Measurements from ENCODE around the gene CELSR1.

Gene CELSR1

DNA sequence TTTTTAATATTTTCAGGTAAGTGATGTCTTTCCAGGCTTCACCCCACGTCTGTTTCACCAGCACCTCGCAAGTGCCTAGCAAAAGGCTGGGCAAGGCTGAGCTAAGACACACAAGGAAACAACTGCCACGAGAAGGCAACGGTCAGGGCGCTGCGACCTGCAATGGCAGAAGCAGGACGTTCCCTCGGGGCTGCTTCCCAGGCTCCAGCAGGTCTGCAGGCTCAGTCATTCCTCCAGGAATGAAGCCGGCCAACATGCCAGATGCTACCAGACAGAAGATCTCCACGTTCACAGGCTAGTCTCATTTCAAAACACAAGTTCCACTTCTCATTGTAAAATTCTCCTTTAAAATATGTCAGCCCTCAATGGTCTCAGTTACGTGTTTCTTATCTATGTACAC is 45.5 kb downstream of the CELSR1 start:
- peaks cover 21% of the 10 kb centered on the region for H3K4me1 ChIP-seq (ENCODE audit: low read depth, poor library complexity, severe bottlenecking)
- no peaks in the 10 kb centered on the region for H4K20me1 ChIP-seq (ENCODE audit: insufficient read depth)
- TF ChIP-seq CTCF (conservative IDR thresholded peaks at IDR 0.05; ENCODE audit: low read depth, low read length), result no peak

GRCh38 chr22:46490538-46490937 is 46.9 kb downstream of the CELSR1 start:
- no peak overlapping the region for H2AFZ ChIP-seq (ENCODE audit: low read depth)
- H4K20me1 ChIP-seq (ENCODE audit: insufficient read depth), result no peaks in the 10 kb centered on the region
- no peaks in the 10 kb centered on the region for H3K36me3 ChIP-seq (ENCODE audit: insufficient read depth)
- H3K9ac ChIP-seq, result no peak overlapping the region
- no peak overlapping the region for H3K4me2 ChIP-seq
- TF ChIP-seq CTCF (conservative IDR thresholded peaks at IDR 0.05; ENCODE audit: low read depth, low read length), result no peak
- no peak overlapping the region for H3K4me3 ChIP-seq (IDR thresholded peaks at IDR 0.05; ENCODE audit: insufficient read depth, low read depth, low read length)
- H3K27me3 ChIP-seq (ENCODE audit: insufficient read depth, low read depth), result no peaks in the 10 kb centered on the region
- no peaks in the 10 kb centered on the region for H3K79me2 ChIP-seq (ENCODE audit: insufficient read depth, low read depth)
- H3K4me1 ChIP-seq (ENCODE audit: low read depth, poor library complexity, severe bottlenecking), result peaks cover 30% of the 10 kb centered on the region
- H3K27ac ChIP-seq, result no peak overlapping the region

More for the DNA sequence above, 45.5 kb downstream of the CELSR1 start:
- no peak overlapping the region for H3K4me2 ChIP-seq
- no peak overlapping the region for H3K4me3 ChIP-seq (IDR thresholded peaks at IDR 0.05; ENCODE audit: insufficient read depth, low read depth, low read length)
- H3K79me2 ChIP-seq (ENCODE audit: insufficient read depth, low read depth), result no peaks in the 10 kb centered on the region
- H2AFZ ChIP-seq (ENCODE audit: low read depth), result no peak overlapping the region
- no peaks in the 10 kb centered on the region for H3K36me3 ChIP-seq (ENCODE audit: insufficient read depth)
- H3K27me3 ChIP-seq (ENCODE audit: insufficient read depth, low read depth), result no peaks in the 10 kb centered on the region
- no peak overlapping the region for H3K27ac ChIP-seq
- no peak overlapping the region for H3K9ac ChIP-seq

DNA sequence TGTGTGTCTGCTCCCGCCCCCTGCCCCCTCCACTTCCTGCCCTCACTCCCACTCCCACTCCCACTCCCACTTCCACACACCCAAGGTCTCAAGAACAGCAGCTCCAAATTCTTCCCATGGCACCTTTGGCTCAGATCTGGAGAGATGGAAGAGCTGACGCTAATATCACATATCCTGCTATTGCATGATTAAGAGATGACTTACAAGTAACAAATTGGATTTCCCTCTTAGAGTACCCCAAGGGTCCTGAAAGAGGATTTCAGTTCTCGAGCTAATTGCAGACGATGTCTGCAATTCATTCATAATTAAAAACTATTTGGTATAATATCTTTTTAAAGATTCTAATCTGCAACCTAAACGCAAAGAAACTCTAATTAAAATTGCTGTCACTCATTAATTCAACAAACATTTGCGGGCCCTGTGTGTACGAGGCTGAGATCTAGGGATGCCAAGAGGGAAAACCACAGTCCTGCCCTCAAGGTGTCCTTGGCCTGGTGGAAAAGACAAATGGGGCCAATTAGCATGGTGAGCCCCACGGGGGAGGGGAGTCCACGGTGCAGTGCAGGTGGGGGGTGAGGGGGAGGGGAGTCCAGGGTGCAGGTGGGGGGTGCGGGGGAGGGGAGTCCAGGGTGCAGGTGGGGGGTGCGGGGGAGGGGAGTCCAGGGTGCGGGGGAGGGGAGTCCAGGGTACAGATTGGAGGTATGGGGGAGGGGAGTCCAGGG is 50.3 kb downstream of the CELSR1 start:
- TF ChIP-seq CTCF (conservative IDR thresholded peaks at IDR 0.05; ENCODE audit: low read depth, low read length), result no peak
- Histone ChIP-seq H3K79me2 (ENCODE audit: insufficient read depth, low read depth) (no peaks in the 10 kb centered on the region), H3K36me3 (ENCODE audit: insufficient read depth) (no peaks in the 10 kb centered on the region), H3K27me3 (ENCODE audit: insufficient read depth, low read depth) (no peaks in the 10 kb centered on the region), H4K20me1 (ENCODE audit: insufficient read depth) (no peaks in the 10 kb centered on the region), H3K9ac (no peak overlapping the region), H3K4me3 (IDR thresholded peaks at IDR 0.05; ENCODE audit: insufficient read depth, low read depth, low read length) (no peak overlapping the region), H3K4me1 (ENCODE audit: low read depth, poor library complexity, severe bottlenecking) (peaks cover 52% of the 10 kb centered on the region), H3K4me2 (no peak overlapping the region), H2AFZ (ENCODE audit: low read depth) (no peak overlapping the region), H3K27ac (no peak overlapping the region)

- Histone ChIP-seq H3K4me2 (peak overlapping the region; percentile 39; the same call in 1 of the 2 replicates), H3K9ac (no peak overlapping the region), H3K36me3 (ENCODE audit: insufficient read depth) (no peaks in the 10 kb centered on the region), H2AFZ (ENCODE audit: low read depth) (peak overlapping the region; percentile 29; the same call in 1 of the 2 replicates), H4K20me1 (ENCODE audit: insufficient read depth) (no peaks in the 10 kb centered on the region), H3K4me1 (ENCODE audit: low read depth, poor library complexity, severe bottlenecking) (peaks cover 59% of the 10 kb centered on the region), H3K27ac (peak overlapping the region; percentile 48), H3K79me2 (ENCODE audit: insufficient read depth, low read depth) (no peaks in the 10 kb centered on the region), H3K4me3 (IDR thresholded peaks at IDR 0.05; ENCODE audit: insufficient read depth, low read depth, low read length) (no peak overlapping the region), H3K27me3 (ENCODE audit: insufficient read depth, low read depth) (no peaks in the 10 kb centered on the region)
- TF ChIP-seq CTCF (conservative IDR thresholded peaks at IDR 0.05; ENCODE audit: low read depth, low read length), result no peak
Observed at GRCh38 chr22:46484861-46485595, 52.4 kb downstream of the CELSR1 start.
